IMR-90 (cell line): ENCODE measurements around the gene ARMC9. TPM values are rescaled to one million over a fixed set of nuclear protein-coding genes. Genes with fewer than 3 reads are reported as not detected.
A peak's percentile ranks its signal among the peaks of the same experiment; 100 is the strongest.

Source experiments
- ATAC-seq: fragments of 200-7000 bp; cut with Tn5 transposase; 2 replicates; pipeline ENCODE4 v1.9.1; 2020; ENCODE audit warnings: low read depth, mild to moderate bottlenecking, moderate library complexity
- BruUV-seq: library from RNA; stranded (reverse); fragments of 400-500 nt; replicated peaks from 2 replicates; lab custom pipeline; 2021; lab: Mats Ljungman, UMichigan
- CTCF ChIA-PET: fragments of 300-600 bp; formaldehyde crosslinking; extraction: SDS; loops from one replicate; lab custom pipeline; 2021; ENCODE audit warnings: antibody characterized with exemption; lab: Yijun Ruan, JAX
- POLR2A ChIA-PET: fragments of 300-600 bp; sonication (Branson Sonifier 250); formaldehyde crosslinking; loops from one replicate; lab custom pipeline; 2022; ENCODE audit warnings: antibody characterized with exemption; ENCODE audit not compliant: unreplicated experiment; lab: Charles Lee
- DNase-seq: peaks from one replicate; pipeline ENCODE4 v3.0.0; 2013
- H2AFZ ChIP-seq: replicated peaks from 2 replicates; pipeline ENCODE3; 2013; ENCODE audit warnings: low read length, mild to moderate bottlenecking; ENCODE audit not compliant: poor library complexity
- H2AK5ac ChIP-seq: 2 replicates; pipeline ENCODE4 v1.6.1; 2013; ENCODE audit warnings: low read depth, low read length, inconsistent platforms
- H2AK9ac ChIP-seq: replicated peaks from 2 replicates; pipeline ENCODE3; 2013; ENCODE audit warnings: mild to moderate bottlenecking, low read depth, low read length, moderate library complexity; ENCODE audit not compliant: poor library complexity
- H2BK120ac ChIP-seq: 2 replicates; pipeline ENCODE4 v1.6.1; 2013; ENCODE audit warnings: low read depth, low read length, inconsistent platforms
- H2BK15ac ChIP-seq: 3 replicates; pipeline ENCODE4 v1.6.1; 2013; ENCODE audit warnings: low read depth, low read length, inconsistent platforms
- H2BK20ac ChIP-seq: 2 replicates; pipeline ENCODE4 v1.6.1; 2013; ENCODE audit warnings: low read depth, mild to moderate bottlenecking, inconsistent platforms, low read length, moderate library complexity
- H2BK5ac ChIP-seq: 2 replicates; pipeline ENCODE4 v1.6.1; 2013; ENCODE audit warnings: mild to moderate bottlenecking, low read depth, low read length, inconsistent platforms; ENCODE audit not compliant: poor library complexity, severe bottlenecking
- H3K14ac ChIP-seq: replicated peaks from 2 replicates; pipeline ENCODE4 v1.6.1; 2013; ENCODE audit warnings: low read depth, low read length, inconsistent platforms
- H3K18ac ChIP-seq: 2 replicates; pipeline ENCODE4 v1.6.1; 2013; ENCODE audit warnings: low read depth, low read length, control low read depth
- H3K23ac ChIP-seq: 2 replicates; pipeline ENCODE4 v1.6.1; 2013; ENCODE audit warnings: low read depth, low read length, inconsistent platforms
- H3K27ac ChIP-seq: 2 replicates; pipeline ENCODE4 v1.5.1; 2013; ENCODE audit warnings: mild to moderate bottlenecking, control low read depth, low read length; ENCODE audit not compliant: insufficient read depth
- H3K27me3 ChIP-seq: 2 replicates; pipeline ENCODE4 v1.6.1; 2013; ENCODE audit warnings: low read length; ENCODE audit not compliant: control insufficient read depth, insufficient read depth
- H3K36me3 ChIP-seq: 2 replicates; pipeline ENCODE4 v1.6.1; 2013; ENCODE audit warnings: low read length, mixed read lengths; ENCODE audit not compliant: control insufficient read depth, insufficient read depth
- H3K4ac ChIP-seq: 2 replicates; pipeline ENCODE4 v1.6.1; 2013; ENCODE audit warnings: low read depth, low read length, inconsistent platforms
- H3K4me1 ChIP-seq: 2 replicates; pipeline ENCODE4 v1.6.1; 2013; ENCODE audit warnings: low read length, mixed read lengths; ENCODE audit not compliant: control insufficient read depth, insufficient read depth
- H3K4me2 ChIP-seq: 2 replicates; pipeline ENCODE4 v1.6.1; 2013; ENCODE audit warnings: low read depth, mild to moderate bottlenecking, control low read depth, low read length, moderate library complexity
- H3K4me3 ChIP-seq: 2 replicates; pipeline ENCODE4 v1.5.1; 2013; ENCODE audit warnings: low read depth, mild to moderate bottlenecking, control low read depth, low read length, moderate library complexity; ENCODE audit not compliant: insufficient read depth
- H3K56ac ChIP-seq: 2 replicates; pipeline ENCODE4 v1.6.1; 2013; ENCODE audit warnings: low read length, inconsistent platforms; ENCODE audit not compliant: insufficient read depth; ENCODE audit errors: extremely low read depth
- H3K79me1 ChIP-seq, 2 experiments: 2 replicates each; pipeline ENCODE4 v1.6.1; 2013; ENCODE audit warnings: low read length in 2 of 2, inconsistent platforms in 1 of 2, low read depth in 1 of 2
- H3K9ac ChIP-seq: 2 replicates; pipeline ENCODE4 v1.6.1; 2013; ENCODE audit warnings: low read depth, low read length, control low read depth
- H3K9me1 ChIP-seq: 2 replicates; pipeline ENCODE4 v1.6.1; 2013; ENCODE audit warnings: low read length, inconsistent platforms; ENCODE audit not compliant: insufficient read depth
- H3K9me3 ChIP-seq: 2 replicates; pipeline ENCODE4 v1.6.1; 2013; ENCODE audit warnings: low read length; ENCODE audit not compliant: control insufficient read depth, insufficient read depth
- H4K20me1 ChIP-seq: 2 replicates; pipeline ENCODE4 v1.6.1; 2013; ENCODE audit warnings: low read length, inconsistent platforms; ENCODE audit not compliant: insufficient read depth
- H4K5ac ChIP-seq: 2 replicates; pipeline ENCODE4 v1.6.1; 2013; ENCODE audit warnings: mild to moderate bottlenecking, low read depth, low read length, control low read depth
- H4K8ac ChIP-seq, 2 experiments: 2 replicates each; pipeline ENCODE4 v1.6.1; 2013; ENCODE audit warnings: low read depth in 2 of 2, low read length in 2 of 2, control low read depth in 1 of 2, inconsistent platforms in 1 of 2
- H4K91ac ChIP-seq: 2 replicates; pipeline ENCODE4 v1.6.1; 2013; ENCODE audit warnings: low read depth, low read length, inconsistent platforms; ENCODE audit not compliant: insufficient read depth
- CEBPB ChIP-seq: IDR thresholded peaks from 2 replicates; pipeline ENCODE4 v1.6.1; 2012; ENCODE audit warnings: low read depth, low read length, improper control_type of control experiment
- WGBS, 2 experiments: methylation state at CpG; one replicate each; pipeline versions ENCODE4 v1.1.5 to v1.1.7; 2013; ENCODE audit warnings: missing lambda C conversion rate in 2 of 2; ENCODE audit not compliant: insufficient read length in 1 of 2; ENCODE audit errors: extremely low coverage in 2 of 2; 5-methylcytosine and 5-hydroxymethylcytosine counted together
- dilution Hi-C: fragments of 300-500 bp; cut with HindIII; formaldehyde crosslinking; loops from one replicate; pipeline ENCODE4 v1.14.3; 2018; ENCODE audit warnings: low sequenced_read_pairs; ENCODE audit not compliant: unreplicated experiment
- in situ Hi-C: fragments of 300-500 bp; cut with MboI; formaldehyde crosslinking; loops from 3 replicates; pipeline ENCODE4 v1.14.3; 2019; ENCODE audit warnings: low sequenced_read_pairs, inconsistent platforms, mixed read lengths
- intact Hi-C: fragments of 100-400 bp; cut with micrococcal nuclease; formaldehyde crosslinking; loops from 2 replicates; pipeline ENCODE4 v1.10.0; 2022
- polyA plus RNA-seq, 3 experiments: library from polyadenylated mRNA; depleted of rRNA; stranded (reverse); fragments of >200 nt; gene quantifications; 2 replicates each; pipeline ENCODE4 v1.2.3, GENCODE V29; 2012; ENCODE audit warnings: low replicate concordance in 1 of 3
- total RNA-seq: library from RNA; depleted of rRNA; stranded (reverse); fragments of >200 nt; gene quantifications from 2 replicates; pipeline ENCODE4 v1.2.3, GENCODE V29; 2012

Gene ARMC9
- total and polyA plus RNA-seq, 2 of the 4 experiments (the other 2 are of a cell fraction) = 36.0 to 46.6 TPM

DNA sequence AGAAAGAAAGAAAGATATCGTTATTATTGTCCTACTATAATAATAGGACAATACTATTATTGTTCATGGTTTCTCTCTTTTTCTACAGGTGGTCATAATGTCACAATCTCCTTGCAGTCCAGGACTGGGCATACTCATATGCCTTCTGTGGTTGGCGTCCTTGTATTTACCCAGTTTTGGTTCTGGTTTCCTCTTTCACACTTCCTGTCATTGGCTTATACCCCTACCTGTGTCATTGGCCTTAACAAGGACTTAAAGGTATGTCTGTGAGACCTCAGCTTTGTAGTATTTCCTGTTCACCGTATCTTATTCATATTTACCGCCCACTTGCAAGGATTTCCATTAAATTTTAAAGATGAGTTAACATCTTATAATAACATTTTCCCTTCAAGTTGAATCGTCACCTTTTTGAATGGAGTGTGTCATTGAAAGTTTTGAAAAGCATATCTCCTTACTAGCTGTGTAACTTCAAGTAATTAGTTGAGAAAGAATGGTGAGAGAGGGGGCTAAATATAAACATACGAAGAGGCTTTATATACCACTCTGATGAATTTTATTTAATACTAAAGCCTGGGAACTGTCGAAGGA is 37.1 kb upstream of the ARMC9 start:
- intact Hi-C loops (loop anchor here (5.0 kb wide), 1 partner anchor 49 kb away; no protein-coding TSS in a partner anchor), in situ Hi-C loops (no loop called here), dilution Hi-C loops (no loop called here)
- CTCF ChIA-PET = interaction anchor here (0.7 kb wide), 1 partner anchor 13 kb away, joined by 3 read pairs; no protein-coding TSS in a partner anchor
- Histone ChIP-seq H3K27ac (peak overlapping the region; percentile 88), H3K56ac (peak overlapping the region; percentile 99), H2AK9ac (peak overlapping the region; percentile 95), H3K9me3 (no peaks in the 10 kb centered on the region), H2AK5ac (peak overlapping the region; percentile 100), H3K4me3 (no peak overlapping the region), H3K4me1 (peaks cover 23% of the 10 kb centered on the region), H2BK20ac (peak overlapping the region; percentile 100), H3K36me3 (peaks cover 3% of the 10 kb centered on the region; the same call in 1 of the 2 replicates), H3K9ac (peak overlapping the region; percentile 92), H2BK120ac (peak overlapping the region; percentile 100), H3K79me1 (peaks cover 11 to 44% of the 10 kb centered on the region in 2 experiments), H4K8ac (peak overlapping the region; percentile 82 to 100), H2BK15ac (peak overlapping the region; percentile 99), H3K23ac (peak overlapping the region; percentile 100), H4K20me1 (no peaks in the 10 kb centered on the region), H2AFZ (no peak overlapping the region), H3K18ac (peak overlapping the region; percentile 99), H3K4ac (peak overlapping the region; percentile 100), H3K14ac (peak overlapping the region; percentile 100), H3K4me2 (peak overlapping the region; percentile 72), H3K9me1 (peaks cover 6% of the 10 kb centered on the region), H4K5ac (peak overlapping the region; percentile 97), H3K27me3 (no peaks in the 10 kb centered on the region), H2BK5ac (peak overlapping the region; percentile 100), H4K91ac (peak overlapping the region; percentile 100)
- TF ChIP-seq CEBPB = no peak
- POLR2A ChIA-PET = interaction anchor here (0.6 kb wide), 2 partner anchors 59 to 363 kb away, joined by 3 read pairs; no protein-coding TSS in a partner anchor
- no peak for DNase-seq
- WGBS, 2 experiments = no CpG with 5 or more reads among the region's 7 CpGs
- ATAC-seq = no peak
- no TSS peak for BruUV-seq
